Small intestine (tissue), 7 donors: ENCODE measurements around the gene CMC2. TPM values are rescaled to one million over a fixed set of nuclear protein-coding genes. Genes with fewer than 3 reads are reported as not detected.

ENCODE experiments used
- DNase-seq, 2 donors: peaks; one replicate each; pipeline versions ENCODE4 v3.0.0 to v3.0.0-alpha.2; 2013
- FAIRE-seq: peaks from 2 replicates; lab custom pipeline; 2012; peaks lifted over from hg19 to GRCh38; lab: Jason Lieb, UNC
- H3K27ac ChIP-seq, 3 donors: one replicate each; pipeline ENCODE4 v1.5.1; 2013; ENCODE audit warnings: low read length in 2 of 3, mild to moderate bottlenecking in 2 of 3, control low read depth in 1 of 3, inconsistent platforms in 1 of 3, low read depth in 1 of 3, moderate library complexity in 1 of 3
- H3K27me3 ChIP-seq, 3 donors: one replicate each; pipeline ENCODE4 v1.6.1; 2013; ENCODE audit warnings: low read length in 3 of 3, inconsistent platforms in 1 of 3; ENCODE audit not compliant: control insufficient read depth in 3 of 3, insufficient read depth in 3 of 3
- H3K36me3 ChIP-seq, 3 donors: one replicate each; pipeline ENCODE4 v1.6.1; 2013; ENCODE audit warnings: low read length in 3 of 3, inconsistent platforms in 1 of 3, low read depth in 1 of 3, mild to moderate bottlenecking in 1 of 3, moderate library complexity in 1 of 3; ENCODE audit not compliant: control insufficient read depth in 3 of 3, insufficient read depth in 2 of 3
- H3K4me1 ChIP-seq, 3 donors: one replicate each; pipeline ENCODE4 v1.6.1; 2013; ENCODE audit warnings: low read length in 2 of 3, inconsistent platforms in 1 of 3, low read depth in 1 of 3, mild to moderate bottlenecking in 1 of 3, moderate library complexity in 1 of 3; ENCODE audit not compliant: control insufficient read depth in 3 of 3, insufficient read depth in 2 of 3
- H3K4me3 ChIP-seq, 3 donors: one replicate each; pipeline ENCODE4 v1.5.1; 2013; ENCODE audit warnings: low read length in 3 of 3, control low read depth in 1 of 3, inconsistent platforms in 1 of 3, low read depth in 1 of 3, mild to moderate bottlenecking in 1 of 3, moderate library complexity in 1 of 3
- H3K9me3 ChIP-seq, 2 donors: one replicate each; pipeline ENCODE4 v1.6.1; 2013; ENCODE audit warnings: low read depth in 1 of 2, low read length in 1 of 2; ENCODE audit not compliant: control insufficient read depth in 2 of 2, insufficient read depth in 1 of 2
- WGBS, 3 donors: extraction: QIAGEN DNeasy Blood & Tissue Kit; methylation state at CpG; one replicate each; pipeline ENCODE4 v1.1.7; 2013; 5-methylcytosine and 5-hydroxymethylcytosine counted together
- polyA plus RNA-seq, 4 donors: library from polyadenylated mRNA; stranded (reverse) in 3 of 4; unstranded in 1 of 4; fragments of 200-250 nt in 3 of 4; fragments of 120-200 nt in 1 of 4; gene quantifications; one replicate each; pipeline versions ENCODE4 v1.2.1 to v1.2.3, GENCODE V29; 2013
- donor health status: healthy with polysubstance abuse.
- donor health status: control.
- donor health status: control.
- donor health status: Bipolar disorder and iron deficiency.
- donor health status: healthy.

Gene CMC2
- polyA plus RNA-seq, 4 donors = 50.0 to 140 (median 125) TPM

GRCh38 chr16:80981103-80981502 is 25.6 kb downstream of the CMC2 start:
- Histone ChIP-seq H3K9me3 (no peaks in the 10 kb centered on the region), H3K4me3 (no peak overlapping the region), H3K27me3 (no peaks in the 10 kb centered on the region), H3K4me1 (no peaks in the 10 kb centered on the region), H3K36me3 (peaks cover 0 to 15% (median 2%) of the 10 kb centered on the region in 3 donors), H3K27ac (no peak overlapping the region)
- FAIRE-seq (no peak), DNase-seq (no peak)

GRCh38 chr16:80976946-80977345 is 29.7 kb downstream of the CMC2 start:
- H3K4me1 ChIP-seq = no peaks in the 10 kb centered on the region
- peaks cover 6 to 25% (median 6%) of the 10 kb centered on the region in 3 donors for H3K36me3 ChIP-seq
- no peak overlapping the region for H3K27ac ChIP-seq
- DNase-seq (no peak), FAIRE-seq (no peak)
- 91 to 97% (median 97%) methylated on average over 1 of the region's 1 CpG for WGBS, 3 donors
- H3K9me3 ChIP-seq = no peaks in the 10 kb centered on the region
- H3K27me3 ChIP-seq = no peaks in the 10 kb centered on the region
- no peak overlapping the region for H3K4me3 ChIP-seq

- no peaks in the 10 kb centered on the region for H3K9me3 ChIP-seq
- no peak for DNase-seq
- 87 to 92% (median 89%) methylated on average over 6 of the region's 6 CpGs for WGBS, 3 donors
- peaks cover 6 to 19% (median 6%) of the 10 kb centered on the region in 3 donors for H3K36me3 ChIP-seq
- no peaks in the 10 kb centered on the region for H3K27me3 ChIP-seq
- H3K4me1 ChIP-seq = no peaks in the 10 kb centered on the region
- no peak overlapping the region for H3K27ac ChIP-seq
- no peak for FAIRE-seq
- H3K4me3 ChIP-seq = no peak overlapping the region
Observed at GRCh38 chr16:80974649-80975376, 31.9 kb downstream of the CMC2 start.

GRCh38 chr16:80973991-80974390 is 32.7 kb downstream of the CMC2 start:
- peaks cover 6 to 16% (median 6%) of the 10 kb centered on the region in 3 donors for H3K36me3 ChIP-seq
- 68 to 100% (median 69%) methylated on average over 3 to 4 of the region's 4 CpGs for WGBS, 3 donors
- H3K4me3 ChIP-seq = no peak overlapping the region
- DNase-seq (no peak), FAIRE-seq (no peak)
- H3K4me1 ChIP-seq = no peaks in the 10 kb centered on the region
- H3K27ac ChIP-seq = no peak overlapping the region
- no peaks in the 10 kb centered on the region for H3K27me3 ChIP-seq
- no peaks in the 10 kb centered on the region for H3K9me3 ChIP-seq

- no peak for FAIRE-seq
- H3K36me3 ChIP-seq = peaks cover 6 to 12% (median 9%) of the 10 kb centered on the region in 3 donors
- H3K27me3 ChIP-seq = no peaks in the 10 kb centered on the region
- H3K9me3 ChIP-seq = no peaks in the 10 kb centered on the region
- H3K4me3 ChIP-seq = no peak overlapping the region
- H3K4me1 ChIP-seq = peaks cover 0 to 3% (median 0%) of the 10 kb centered on the region in 3 donors
- H3K27ac ChIP-seq = no peak overlapping the region
- no peak for DNase-seq
- WGBS, 3 donors = 84 to 95% (median 95%) methylated on average over 4 of the region's 4 CpGs
Observed at GRCh38 chr16:80972611-80973010, 34.1 kb downstream of the CMC2 start.

GRCh38 chr16:80971819-80972218 is 34.9 kb downstream of the CMC2 start:
- H3K27ac ChIP-seq = no peak overlapping the region
- WGBS, 3 donors = 60 to 64% (median 62%) methylated on average over 2 of the region's 2 CpGs
- no peak for FAIRE-seq

GRCh38 chr16:80969114-80969484 is 37.6 kb downstream of the CMC2 start:
- Histone ChIP-seq H3K4me3 (no peak overlapping the region), H3K4me1 (peaks cover 0 to 3% (median 0%) of the 10 kb centered on the region in 3 donors), H3K27ac (no peak overlapping the region), H3K9me3 (no peaks in the 10 kb centered on the region), H3K36me3 (peaks cover 2 to 5% (median 3%) of the 10 kb centered on the region in 3 donors), H3K27me3 (no peaks in the 10 kb centered on the region)
- FAIRE-seq (no peak), DNase-seq (no peak)
- WGBS, 3 donors = 97% methylated on average over 3 of the region's 3 CpGs

More at GRCh38 chr16:80971819-80972218, 34.9 kb downstream of the CMC2 start:
- Histone ChIP-seq H3K27me3 (no peaks in the 10 kb centered on the region), H3K4me3 (no peak overlapping the region), H3K36me3 (peaks cover 6 to 12% (median 9%) of the 10 kb centered on the region in 3 donors), H3K9me3 (no peaks in the 10 kb centered on the region), H3K4me1 (peaks cover 0 to 3% (median 0%) of the 10 kb centered on the region in 3 donors)
- DNase-seq = no peak

GRCh38 chr16:80968386-80969113 is 38.1 kb downstream of the CMC2 start:
- Histone ChIP-seq H3K36me3 (peaks cover 2 to 5% (median 3%) of the 10 kb centered on the region in 3 donors), H3K4me1 (peaks cover 0 to 3% (median 0%) of the 10 kb centered on the region in 3 donors), H3K27me3 (no peaks in the 10 kb centered on the region), H3K27ac (no peak overlapping the region), H3K4me3 (no peak overlapping the region), H3K9me3 (no peaks in the 10 kb centered on the region)
- DNase-seq (peak in 1 of 2 donors; percentile 17), FAIRE-seq (no peak)
- 70 to 73% (median 71%) methylated on average over 4 of the region's 4 CpGs for WGBS, 3 donors
